Endothelial cell of umbilical vein (primary cell): ENCODE results near the gene LRRC70. TPM values are rescaled to one million over a fixed set of nuclear protein-coding genes. Genes with fewer than 3 reads are reported as not detected.

Experiments used
- BruUV-seq: library from RNA; stranded (reverse); fragments of 400-500 nt; replicated peaks from 2 replicates; lab custom pipeline; 2021; lab: Mats Ljungman, UMichigan
- CTCF ChIA-PET: fragments of 300-600, 350-600 bp; sonication (Branson Sonifier 250); formaldehyde crosslinking; loops from one replicate; lab custom pipeline; 2021; ENCODE audit warnings: antibody characterized with exemption, inconsistent platforms; lab: Charles Lee
- POLR2A ChIA-PET: fragments of 300-600, 350-600 bp; sonication (Branson Sonifier 250); formaldehyde crosslinking; loops from one replicate; lab custom pipeline; 2021; ENCODE audit warnings: antibody characterized with exemption, inconsistent platforms; lab: Charles Lee
- DNase-seq: peaks from one replicate; pipeline ENCODE4 v3.0.0-alpha.2; 2011; ENCODE audit warnings: low read depth, low spot score
- FAIRE-seq: peaks from 2 replicates; lab custom pipeline; 2011; peaks lifted over from hg19 to GRCh38; lab: Jason Lieb, UNC
- H2AFZ ChIP-seq: 2 replicates; pipeline ENCODE4 v1.6.0; 2012; ENCODE audit warnings: low read depth, low read length, control low read depth, inconsistent platforms
- H3K27ac ChIP-seq: 2 replicates; pipeline ENCODE4 v1.5.1; 2011; ENCODE audit warnings: low read depth, mild to moderate bottlenecking, control low read depth, low read length, moderate library complexity; ENCODE audit not compliant: insufficient read depth
- H3K27me3 ChIP-seq, 2 experiments: 2 replicates each; pipeline versions ENCODE4 v1.6.0 to v1.6.1; 2011; ENCODE audit warnings: low read length in 2 of 2, mixed read lengths in 1 of 2; ENCODE audit not compliant: control insufficient read depth in 2 of 2, insufficient read depth in 2 of 2
- H3K36me3 ChIP-seq, 2 experiments: 2 replicates in 1 of 2; 3 replicates in 1 of 2; pipeline ENCODE4 v1.5.1; 2011; ENCODE audit warnings: low read length in 2 of 2, mild to moderate bottlenecking in 1 of 2, moderate library complexity in 1 of 2; ENCODE audit not compliant: control insufficient read depth in 2 of 2, insufficient read depth in 2 of 2; ENCODE audit errors: extremely low read depth in 1 of 2
- H3K4me1 ChIP-seq: 3 replicates; pipeline ENCODE4 v1.5.1; 2011; ENCODE audit warnings: mild to moderate bottlenecking, low read length; ENCODE audit not compliant: control insufficient read depth, insufficient read depth; ENCODE audit errors: extremely low read depth
- H3K4me2 ChIP-seq: 2 replicates; pipeline ENCODE4 v1.6.1; 2011; ENCODE audit warnings: low read length, control low read depth, mixed read lengths; ENCODE audit not compliant: insufficient read depth
- H3K4me3 ChIP-seq, 3 experiments: fragments of 200-600 bp in 1 of 3; sonication (generic), shearing (Covaris generic) in 1 of 3; replicated peaks in 1 of 3; 2 replicates each; pipeline ENCODE4 v1.5.1; 2011 to 2016; ENCODE audit warnings: control low read depth in 3 of 3, low read length in 3 of 3, mild to moderate bottlenecking in 2 of 3, inconsistent platforms in 1 of 3, low read depth in 1 of 3, moderate library complexity in 1 of 3; ENCODE audit not compliant: insufficient read depth in 1 of 3
- H3K79me2 ChIP-seq: 2 replicates; pipeline ENCODE4 v1.6.0; 2012; ENCODE audit warnings: low read length, inconsistent platforms; ENCODE audit not compliant: control insufficient read depth, insufficient read depth
- H3K9ac ChIP-seq: replicated peaks from 2 replicates; pipeline ENCODE3; 2011; ENCODE audit warnings: low read length, control low read depth; ENCODE audit not compliant: insufficient read depth; ENCODE audit errors: extremely low read depth
- H3K9me1 ChIP-seq: replicated peaks from 3 replicates; pipeline ENCODE4 v1.6.0; 2011; ENCODE audit warnings: mild to moderate bottlenecking, low read length; ENCODE audit not compliant: control insufficient read depth, insufficient read depth; ENCODE audit errors: extremely low read depth
- H3K9me3 ChIP-seq: replicated peaks from 2 replicates; pipeline ENCODE4 v1.5.1; 2012; ENCODE audit warnings: low read length, inconsistent platforms; ENCODE audit not compliant: control insufficient read depth, insufficient read depth
- H4K20me1 ChIP-seq: replicated peaks from 2 replicates; pipeline ENCODE3; 2011; ENCODE audit warnings: mild to moderate bottlenecking, low read length; ENCODE audit not compliant: control insufficient read depth, insufficient read depth; ENCODE audit errors: extremely low read depth
- CTCF ChIP-seq, 2 donors: IDR thresholded peaks; 1 replicate in 1 of 2; 2 replicates in 1 of 2; pipeline ENCODE4 v1.5.1; 2011; ENCODE audit warnings: low read length in 2 of 2, mild to moderate bottlenecking in 2 of 2, moderate library complexity in 2 of 2, control low read depth in 1 of 2, inconsistent platforms in 1 of 2, low read depth in 1 of 2; ENCODE audit not compliant: insufficient read depth in 1 of 2; ENCODE audit errors: extremely low read depth in 1 of 2
- EZH2 ChIP-seq: IDR thresholded peaks from 2 replicates; pipeline ENCODE4 v1.6.1; 2012; ENCODE audit warnings: borderline replicate concordance, low read depth, mild to moderate bottlenecking, moderate library complexity, low read length, inconsistent platforms; ENCODE audit not compliant: severe bottlenecking
- FOS ChIP-seq: IDR thresholded peaks from 2 replicates; pipeline ENCODE4 v1.6.1; 2011; ENCODE audit warnings: mild to moderate bottlenecking, low read length, moderate library complexity, borderline replicate concordance; ENCODE audit not compliant: insufficient read depth
- GATA2 ChIP-seq: IDR thresholded peaks from 2 replicates; pipeline ENCODE4 v1.7.0; 2011; ENCODE audit warnings: low read depth, mild to moderate bottlenecking, moderate library complexity, mixed read lengths, low read length; ENCODE audit not compliant: insufficient read length, insufficient read depth
- JUN ChIP-seq: IDR thresholded peaks from 2 replicates; pipeline ENCODE4 v1.6.1; 2011; ENCODE audit warnings: borderline replicate concordance, low read depth; ENCODE audit not compliant: insufficient read length, insufficient read depth
- MAX ChIP-seq: IDR thresholded peaks from 2 replicates; pipeline ENCODE4 v1.6.1; 2011; ENCODE audit not compliant: insufficient read depth, insufficient read length
- MYC ChIP-seq: IDR thresholded peaks from one replicate; pipeline ENCODE4 v1.6.1; 2011; ENCODE audit warnings: mild to moderate bottlenecking, low read depth, low read length
- POLR2A ChIP-seq: IDR thresholded peaks from 2 replicates; pipeline ENCODE4 v1.6.1; 2012; ENCODE audit warnings: low read depth, mild to moderate bottlenecking, control low read depth, low read length
- dilution Hi-C: fragments of 300-500 bp; cut with MboI; formaldehyde crosslinking; loops from one replicate; pipeline ENCODE4 v1.15.0; 2019; ENCODE audit warnings: low sequenced_read_pairs; ENCODE audit not compliant: extremely low pct_ligation_motif_present
- intact Hi-C: fragments of 100-400 bp; cut with micrococcal nuclease; formaldehyde crosslinking; loops from one replicate; pipeline ENCODE4 v1.10.0; 2022
- polyA plus RNA-seq, 4 experiments: library from polyadenylated mRNA; depleted of rRNA in 3 of 4; stranded (reverse) in 3 of 4; unstranded in 1 of 4; fragments of >200 nt; gene quantifications; 2 replicates each; pipeline versions ENCODE4 v1.2.1 to v1.2.3, GENCODE V29; 2011 to 2012; ENCODE audit warnings: missing spikeins in 1 of 4
- total RNA-seq: library from RNA; stranded (reverse); gene quantifications from 2 replicates; pipeline ENCODE4 v1.2.3, GENCODE V29; 2021

The LRRC70 gene
- total and polyA plus RNA-seq, 2 donors (not counting 3 experiments of a cell fraction or from before 2014, with no cell fraction given) = 24.5 to 32.6 TPM

DNA sequence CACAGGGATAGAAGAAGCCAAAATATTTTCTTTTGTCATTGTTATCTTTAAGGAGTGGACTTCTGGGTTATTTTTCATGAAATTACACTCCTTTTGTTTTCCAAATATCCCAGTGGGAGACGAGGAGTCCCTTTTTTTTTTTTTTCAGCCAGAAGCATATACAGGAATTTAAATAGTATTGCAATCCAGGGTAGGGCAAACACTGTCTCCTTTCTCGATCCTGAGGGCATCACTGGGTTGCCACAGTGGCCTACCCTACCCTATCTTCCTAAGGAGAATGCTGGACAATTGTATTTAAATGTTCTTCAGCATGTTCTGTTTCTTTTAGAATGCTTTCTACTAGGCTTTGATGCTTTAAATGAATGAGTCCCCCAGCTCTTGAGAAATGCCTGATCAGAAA lies 47.9 kb downstream of the LRRC70 start:
- intact Hi-C loops = loop anchor here (5.0 kb wide), 1 partner anchor 164 kb away; no protein-coding TSS in a partner anchor
- H3K36me3 ChIP-seq = peaks cover 4 to 7% of the 10 kb centered on the region in 2 experiments
- DNase-seq (no peak), FAIRE-seq (no peak)
- no peaks in the 10 kb centered on the region for H3K9me3 ChIP-seq
- CTCF ChIA-PET = interaction anchor here (1.3 to 3.7 kb wide), 2 partner anchors 166 to 183 kb away, joined by 4 to 21 read pairs; no protein-coding TSS in a partner anchor
- no peaks in the 10 kb centered on the region for H3K9me1 ChIP-seq
- H3K4me3 ChIP-seq = no peak overlapping the region
- H4K20me1 ChIP-seq = no peaks in the 10 kb centered on the region
- no peaks in the 10 kb centered on the region for H3K4me1 ChIP-seq
- no peaks in the 10 kb centered on the region for H3K79me2 ChIP-seq
- no peaks in the 10 kb centered on the region for H3K27me3 ChIP-seq
- POLR2A ChIA-PET = no interaction called here
- dilution Hi-C loops = no loop called here
- no peak overlapping the region for H3K27ac ChIP-seq
- BruUV-seq = no TSS peak
- no peak overlapping the region for H3K4me2 ChIP-seq
- no peak overlapping the region for H3K9ac ChIP-seq
- TF ChIP-seq JUN (no peak), MYC (no peak), EZH2 (no peak), GATA2 (no peak)
- no peak overlapping the region for H2AFZ ChIP-seq

DNA sequence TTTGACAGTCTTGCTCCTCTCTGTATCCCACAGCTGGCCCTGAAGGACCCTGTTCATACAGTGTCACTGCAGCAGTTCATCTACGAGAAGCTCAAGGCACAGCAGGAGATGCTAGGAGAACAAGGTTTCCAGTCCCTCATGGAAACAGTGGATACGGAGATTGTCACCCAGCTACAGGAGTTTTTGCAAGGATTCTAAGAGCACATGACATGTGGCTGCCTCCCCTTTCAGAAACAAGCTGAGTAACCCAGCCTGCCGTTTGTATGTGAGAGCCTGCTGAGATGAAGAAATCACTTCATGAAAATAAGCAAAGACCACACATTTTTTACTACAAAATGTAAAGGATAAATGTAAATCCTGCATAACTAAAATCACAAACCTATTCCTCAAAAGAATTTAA lies 48.5 kb downstream of the LRRC70 start:
- no peaks in the 10 kb centered on the region for H3K4me1 ChIP-seq
- H3K4me2 ChIP-seq = no peak overlapping the region
- no peaks in the 10 kb centered on the region for H4K20me1 ChIP-seq
- dilution Hi-C loops = no loop called here
- no peak overlapping the region for H3K9ac ChIP-seq
- no peak for DNase-seq
- no peak for FAIRE-seq
- ChIA-PET CTCF (interaction anchor here (1.3 to 3.7 kb wide), 2 partner anchors 167 to 184 kb away, joined by 4 to 21 read pairs; no protein-coding TSS in a partner anchor), POLR2A (no interaction called here)
- H2AFZ ChIP-seq = no peak overlapping the region
- H3K79me2 ChIP-seq = no peaks in the 10 kb centered on the region
- TF ChIP-seq CTCF (IDR thresholded peaks at IDR 0.05; ENCODE audit: extremely low read depth in 1 of 2, insufficient read depth in 1 of 2, low read depth in 1 of 2, low read length in 2 of 2) (no peak), GATA2 (no peak), EZH2 (no peak), POLR2A (no peak), FOS (no peak), JUN (no peak), MAX (no peak), MYC (no peak)
- intact Hi-C loops = loop anchor here (5.0 kb wide), 1 partner anchor 165 kb away; no protein-coding TSS in a partner anchor
- no peak overlapping the region for H3K4me3 ChIP-seq
- H3K27me3 ChIP-seq = no peaks in the 10 kb centered on the region
- H3K27ac ChIP-seq = no peak overlapping the region
- H3K9me3 ChIP-seq = no peaks in the 10 kb centered on the region
- no TSS peak for BruUV-seq
- H3K36me3 ChIP-seq = peaks cover 4 to 7% of the 10 kb centered on the region in 2 experiments
- no peaks in the 10 kb centered on the region for H3K9me1 ChIP-seq
